Esophagus muscularis mucosa (tissue), 4 donors: ENCODE measurements around the gene NAALADL1. TPM values are rescaled to one million over a fixed set of nuclear protein-coding genes. Genes with fewer than 3 reads are reported as not detected.

Experiments
- DNase-seq: peaks from one replicate; pipeline ENCODE4 v3.0.0-alpha.2; 2017; ENCODE audit errors: extremely low spot score
- H3K27ac ChIP-seq, 4 donors: fragments of 200-600 bp; sonication (generic); replicated peaks in 1 of 4; 1 replicate in 3 of 4; 2 replicates in 1 of 4; pipeline ENCODE4 v1.5.1; 2016 to 2019; ENCODE audit warnings: mild to moderate bottlenecking in 1 of 4
- H3K27me3 ChIP-seq, 4 donors: fragments of 200-600 bp; sonication (generic); one replicate each; pipeline versions ENCODE4 v1.5.1 to v1.6.0; 2016 to 2019
- H3K36me3 ChIP-seq, 4 donors: fragments of 200-600 bp; sonication (generic); one replicate each; pipeline ENCODE4 v1.5.1; 2016 to 2019
- H3K4me1 ChIP-seq, 4 donors: fragments of 200-600 bp; sonication (generic); one replicate each; pipeline ENCODE4 v1.5.1; 2016 to 2019
- H3K4me3 ChIP-seq, 4 donors: fragments of 200-600 bp; sonication (generic); 1 replicate in 2 of 4; 2 replicates in 2 of 4; pipeline ENCODE4 v1.5.1; 2016 to 2019; ENCODE audit warnings: mild to moderate bottlenecking in 4 of 4, moderate library complexity in 1 of 4
- H3K9me3 ChIP-seq, 4 donors: fragments of 200-600 bp; sonication (generic); 1 replicate in 3 of 4; 2 replicates in 1 of 4; pipeline ENCODE4 v1.5.1; 2016 to 2019
- CTCF ChIP-seq, 3 experiments: fragments of 200-600 bp in 2 of 3; fragments of 450-650 bp in 1 of 3; sonication (generic) in 2 of 3; IDR thresholded peaks; one replicate each; pipeline ENCODE4 v1.5.1; 2017 to 2019; ENCODE audit warnings: antibody characterized with exemption in 3 of 3, mild to moderate bottlenecking in 2 of 3, moderate library complexity in 1 of 3
- EP300 ChIP-seq: sonication (generic); formaldehyde crosslinking; IDR thresholded peaks from one replicate; pipeline ENCODE4 v1.6.1; 2017; ENCODE audit warnings: antibody characterized with exemption
- POLR2A ChIP-seq: fragments of 450-650 bp; IDR thresholded peaks from one replicate; pipeline ENCODE4 v1.6.1; 2017; ENCODE audit warnings: antibody characterized with exemption, moderate library complexity, mild to moderate bottlenecking, low read depth
- POLR2AphosphoS5 ChIP-seq, 2 donors: sonication (generic); formaldehyde crosslinking; IDR thresholded peaks; one replicate each; pipeline ENCODE4 v1.6.1; 2017; ENCODE audit warnings: antibody characterized with exemption in 2 of 2
- WGBS: methylation state at CpG from one replicate; pipeline ENCODE4 v1.1.5; 2018; 5-methylcytosine and 5-hydroxymethylcytosine counted together
- intact Hi-C: fragments of 100-400 bp; cut with DNase I; formaldehyde crosslinking; loops from one replicate; pipeline ENCODE4 v1.15.1; 2023
- small RNA-seq, 3 donors: library from RNA; depleted of rRNA; stranded (forward); fragments of <200 nt; gene quantifications; one replicate each; pipeline ENCODE3, GENCODE V24; 2016
- total RNA-seq, 4 donors: library from RNA; depleted of rRNA; stranded (reverse); fragments of >200 nt; gene quantifications; one replicate each; pipeline versions ENCODE4 v1.1.0 to v1.2.1, GENCODE V29; 2016

Gene NAALADL1
- total RNA-seq, 4 donors from 2014 or later, result 22.8 to 43.7 (median 31.0) TPM

GRCh38 chr11:64998141-64998540 is 60.2 kb downstream of the NAALADL1 start:
- DNase-seq, result no peak
- Histone ChIP-seq H3K4me1 (peaks cover 12 to 27% (median 18%) of the 10 kb centered on the region in 4 donors), H3K27ac (no peak overlapping the region), H3K4me3 (no peak overlapping the region), H3K9me3 (no peaks in the 10 kb centered on the region), H3K36me3 (peaks cover 0 to 6% (median 0%) of the 10 kb centered on the region in 4 donors), H3K27me3 (no peaks in the 10 kb centered on the region)
- 85% methylated on average over 1 of the region's 1 CpG for WGBS
- intact Hi-C loops, result no loop called here
- TF ChIP-seq POLR2AphosphoS5 (IDR thresholded peaks at IDR 0.05) (no peak), CTCF (IDR thresholded peaks at IDR 0.05) (no peak), EP300 (no peak), POLR2A (no peak)

GRCh38 chr11:64996710-64997380 is 61.5 kb downstream of the NAALADL1 start, which contains the start of gene BATF2:
Gene BATF2 (minus strand): TSS chr11:64996971. CDS start chr11:64996914, 57 bp downstream.
- TF ChIP-seq CTCF (IDR thresholded peaks at IDR 0.05), result peak; percentile 30 to 54 (median 52)
- TF ChIP-seq POLR2AphosphoS5 (IDR thresholded peaks at IDR 0.05), result peak; percentile 72 to 73
- no peak for TF ChIP-seq EP300
- Histone ChIP-seq H3K27ac (peak within 1 kb of the TSS; percentile 42 to 74 (median 72)), H3K36me3 (peaks cover 0 to 6% (median 0%) of the 10 kb centered on the region in 4 donors), H3K4me3 (peak within 1 kb of the TSS; percentile 50 to 55 (median 52)), H3K4me1 (peaks cover 12 to 27% (median 18%) of the 10 kb centered on the region in 4 donors), H3K9me3 (no peaks in the 10 kb centered on the region), H3K27me3 (no peaks in the 10 kb centered on the region)
- DNase-seq, result peak; percentile 96
- intact Hi-C loops, result no loop called here
- WGBS, result 23% methylated on average over 8 of the region's 9 CpGs

GRCh38 chr11:64996327-64996709 is 62.0 kb downstream of the NAALADL1 start:
- Histone ChIP-seq H3K9me3 (no peaks in the 10 kb centered on the region), H3K4me3 (peak overlapping the region; percentile 50 to 55 (median 52)), H3K36me3 (peaks cover 0 to 6% (median 0%) of the 10 kb centered on the region in 4 donors), H3K4me1 (peaks cover 12 to 27% (median 18%) of the 10 kb centered on the region in 4 donors), H3K27me3 (no peaks in the 10 kb centered on the region), H3K27ac (peak overlapping the region; percentile 42 to 74 (median 72))
- 35% methylated on average over 11 of the region's 11 CpGs for WGBS
- TF ChIP-seq POLR2AphosphoS5 (IDR thresholded peaks at IDR 0.05) (no peak), POLR2A (no peak), EP300 (no peak), CTCF (IDR thresholded peaks at IDR 0.05) (no peak)
- DNase-seq, result no peak
- intact Hi-C loops, result no loop called here

Small RNAs within 50 kb of the gene (small RNA-seq; reads per million reads assigned to genes)
- gene MIR6879 (0 to 0.51 (median 0) reads per million in 3 donors), gene SNX15 (0 reads per million in 3 donors)

Other genes with a start within 250 kb of the NAALADL1 start
- gene MEN1, start 248.0 kb downstream of the NAALADL1 start, total RNA-seq, result 10 to 100 TPM; 10.4 to 18.7 (median 11.5) TPM
- gene CDC42BPG, start 213.9 kb downstream of the NAALADL1 start, total RNA-seq, result under 1 TPM in 3 of 4 donors, not detected in 1; 0.33 to 0.46 (median 0.39) TPM
- 100 to 1,000 TPM in 2 of 4 donors, 10 to 100 TPM in 2; 57.0 to 193 (median 104) TPM for gene EHD1, start 179.9 kb downstream of the NAALADL1 start, total RNA-seq
- gene ATG2A, start 141.3 kb downstream of the NAALADL1 start, total RNA-seq, result 10 to 100 TPM; 19.9 to 28.7 (median 26.1) TPM
- gene PPP2R5B, start 133.9 kb downstream of the NAALADL1 start, total RNA-seq, result 10 to 100 TPM; 24.1 to 38.8 (median 29.0) TPM
- gene GPHA2, start 122.7 kb downstream of the NAALADL1 start, total RNA-seq, result not detected
- not detected for gene MAJIN, start 86.4 kb downstream of the NAALADL1 start, total RNA-seq
- gene BATF2, start 61.6 kb downstream of the NAALADL1 start, total RNA-seq, result 1 to 10 TPM in 3 of 4 donors, under 1 TPM in 1; 0.42 to 5.1 (median 3.1) TPM
- gene ARL2, start 44.4 kb downstream of the NAALADL1 start, total RNA-seq, result 100 to 1,000 TPM; 150 to 189 (median 172) TPM
- 10 to 100 TPM; 21.2 to 57.1 (median 33.1) TPM for gene SNX15, start 31.1 kb downstream of the NAALADL1 start, total RNA-seq
- 10 to 100 TPM in 3 of 4 donors, 1 to 10 TPM in 1; 9.6 to 21.8 (median 13.1) TPM for gene SAC3D1, start 17.3 kb downstream of the NAALADL1 start, total RNA-seq
- gene CDCA5, start 25.5 kb upstream of the NAALADL1 start, total RNA-seq, result 1 to 10 TPM in 1 of 4 donors, under 1 TPM in 3; 0.33 to 1.1 (median 0.38) TPM
- gene ZFPL1, start 25.7 kb upstream of the NAALADL1 start, total RNA-seq, result 10 to 100 TPM; 24.1 to 50.7 (median 43.7) TPM
- gene VPS51, start 37.7 kb upstream of the NAALADL1 start, total RNA-seq, result 100 to 1,000 TPM; 185 to 414 (median 237) TPM
- gene TM7SF2, start 53.3 kb upstream of the NAALADL1 start, total RNA-seq, result 10 to 100 TPM in 3 of 4 donors, 1 to 10 TPM in 1; 8.8 to 17.2 (median 12.1) TPM
- gene ZNHIT2, start 59.1 kb upstream of the NAALADL1 start, total RNA-seq, result 10 to 100 TPM in 3 of 4 donors, 1 to 10 TPM in 1; 7.5 to 24.4 (median 18.0) TPM
- 1,000 to 10,000 TPM in 1 of 4 donors, 100 to 1,000 TPM in 3; 465 to 1,081 (median 716) TPM for gene FAU, start 63.6 kb upstream of the NAALADL1 start, total RNA-seq
- gene MRPL49, start 63.8 kb upstream of the NAALADL1 start, total RNA-seq, result 100 to 1,000 TPM in 2 of 4 donors, 10 to 100 TPM in 2; 76.2 to 113 (median 91.5) TPM
- 10 to 100 TPM; 24.1 to 39.5 (median 27.5) TPM for gene SYVN1, start 76.0 kb upstream of the NAALADL1 start, total RNA-seq
- not detected for gene SPDYC, start 111.7 kb upstream of the NAALADL1 start, total RNA-seq
- 100 to 1,000 TPM in 3 of 4 donors, 10 to 100 TPM in 1; 95.9 to 246 (median 167) TPM for gene CAPN1, start 123.4 kb upstream of the NAALADL1 start, total RNA-seq
- 10 to 100 TPM; 14.7 to 26.6 (median 17.3) TPM for gene POLA2, start 203.4 kb upstream of the NAALADL1 start, total RNA-seq